K562 (cell line): Measurements from ENCODE around the gene ASB10. TPM values are rescaled to one million over a fixed set of nuclear protein-coding genes. Genes with fewer than 3 reads are reported as not detected.

Experiments
- CCAR2 ChIP-seq: fragments of 200-400 bp; formaldehyde crosslinking; IDR thresholded peaks from 2 replicates; pipeline ENCODE4 v1.6.1; 2017; ENCODE audit warnings: mild to moderate bottlenecking, low read depth, low read length
- DNMT1 ChIP-seq: fragments of 450-650 bp; IDR thresholded peaks from 2 replicates; pipeline ENCODE4 v1.6.1; 2016; ENCODE audit warnings: antibody characterized with exemption, mild to moderate bottlenecking
- MTF1 ChIP-seq: fragments of 250-450 bp; sonication (Bioruptor Pico); IDR thresholded peaks from 2 replicates; pipeline ENCODE4 v1.9.0; 2021; ENCODE audit warnings: moderate library complexity, mild to moderate bottlenecking, inconsistent platforms, borderline replicate concordance
- SMAD3 ChIP-seq: fragments of 450-650 bp; formaldehyde crosslinking; conservative IDR thresholded peaks from 2 replicates; pipeline ENCODE4 v1.4.0; 2020; ENCODE audit warnings: mild to moderate bottlenecking
- SMARCA4 ChIP-seq: fragments of 450-650 bp; IDR thresholded peaks from 2 replicates; pipeline ENCODE4 v1.6.1; 2016
- TAL1 ChIP-seq: fragments of 450-650 bp; IDR thresholded peaks from 2 replicates; pipeline ENCODE4 v1.6.1; 2016; ENCODE audit warnings: mild to moderate bottlenecking
- ZNF324 ChIP-seq: fragments of 250-450 bp; sonication (Bioruptor Pico); IDR thresholded peaks from 2 replicates; pipeline ENCODE4 v1.4.0; 2020; ENCODE audit warnings: mild to moderate bottlenecking
- ZNF583 ChIP-seq: fragments of 250-450 bp; sonication (Bioruptor Pico); IDR thresholded peaks from 2 replicates; pipeline ENCODE4 v1.4.0; 2020
- ZNF717 ChIP-seq: fragments of 250-450 bp; sonication (Bioruptor Pico); IDR thresholded peaks from 2 replicates; pipeline ENCODE4 v1.5.0; 2021
- polyA plus RNA-seq, 8 experiments: library from polyadenylated mRNA; depleted of rRNA in 4 of 8; stranded (reverse) in 5 of 8; unstranded in 3 of 8; fragments of >200 nt; fragmentation: Nextera tagmentation in 2 of 8; fragmentation: Illumina TruSeq in 1 of 8; extraction: Ambion mirVana in 2 of 8; extraction: Trizol in 1 of 8; gene quantifications; 2 replicates each; pipeline versions ENCODE4 v1.2.1 to v1.2.3, GENCODE V29; 2011 to 2014; ENCODE audit warnings: inconsistent platforms in 1 of 8, missing spikeins in 1 of 8
- total RNA-seq, 7 experiments: library from RNA; depleted of rRNA in 6 of 7; stranded (reverse); fragments of >200 nt in 6 of 7; fragmentation: Illumina TruSeq in 2 of 7; extraction: Trizol in 2 of 7; gene quantifications; 2 replicates each; pipeline versions ENCODE4 v1.2.1 to v1.2.3, GENCODE V29; 2011 to 2021; ENCODE audit warnings: low replicate concordance in 1 of 7
- TF ChIP-seq, protein P1 (sequence below), 2 experiments: IDR thresholded peaks; 2 replicates each; pipeline ENCODE4 v1.6.1; 2012; ENCODE audit warnings: improper control_type of control experiment in 2 of 2, low read depth in 2 of 2, low read length in 2 of 2, borderline replicate concordance in 1 of 2
- TF ChIP-seq, protein P2 (sequence below): fragments of 200-600 bp; sonication (generic); IDR thresholded peaks from one replicate; pipeline ENCODE4 v1.6.1; 2012; ENCODE audit warnings: mild to moderate bottlenecking, low read depth, low read length, inconsistent platforms
- TF ChIP-seq, protein P3 (sequence below): sonication (generic); formaldehyde crosslinking; IDR thresholded peaks from 2 replicates; pipeline ENCODE4 v1.8.0; 2022; ENCODE audit warnings: mild to moderate bottlenecking, missing genetic modification reagents, borderline replicate concordance

ASB10 gene
- total and polyA plus RNA-seq, 9 of the 15 experiments (the other 6 are each of a cell fraction or from before 2014, with no cell fraction given): not detected

DNA sequence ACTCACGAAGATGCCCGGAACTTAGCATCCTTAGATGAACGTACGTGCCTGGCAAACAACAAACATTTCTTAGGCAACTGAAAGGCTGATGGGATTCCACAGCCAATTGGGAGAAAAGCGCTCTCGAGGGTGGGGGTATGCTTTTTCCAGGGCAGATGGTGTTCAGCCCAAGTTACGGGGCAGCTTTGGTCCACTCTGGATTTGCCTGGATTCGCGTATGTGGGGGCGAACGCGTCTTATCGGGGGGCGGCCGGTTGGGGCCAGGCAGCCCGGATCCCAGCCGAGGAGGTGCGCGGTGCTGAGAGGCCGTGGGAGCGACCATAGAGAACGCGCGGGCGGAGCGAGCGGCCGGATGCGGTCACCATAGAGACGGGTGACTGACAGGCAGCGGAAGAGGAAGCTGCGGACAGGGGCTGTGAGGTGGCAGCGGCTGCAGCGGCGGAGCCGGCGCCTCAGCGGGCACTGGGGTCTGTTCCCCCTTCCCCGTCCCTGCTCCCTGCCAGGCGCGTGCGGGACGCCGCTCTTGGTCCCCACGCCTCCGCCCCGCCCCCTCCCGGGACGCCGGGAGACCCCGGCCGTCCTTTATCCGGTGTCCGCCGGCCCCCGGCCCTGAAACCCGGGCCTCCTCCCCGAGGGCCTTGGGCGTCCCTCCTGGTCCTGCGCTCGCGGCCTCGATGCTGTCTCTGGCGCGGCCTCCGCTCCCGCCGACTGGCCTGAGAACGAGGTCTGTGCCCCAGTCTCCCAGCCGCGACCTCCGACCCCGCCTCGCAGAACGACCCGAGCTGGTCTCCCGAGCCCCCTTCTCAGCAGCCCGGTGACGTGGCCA, 45.3 kb upstream of the ASB10 start, which contains the start of gene CHPF2 (continued):
- no peak for TF ChIP-seq SMAD3 (CRISPR knock-in tag)
- no peak for TF ChIP-seq DNMT1
- TF ChIP-seq, protein P1, sequence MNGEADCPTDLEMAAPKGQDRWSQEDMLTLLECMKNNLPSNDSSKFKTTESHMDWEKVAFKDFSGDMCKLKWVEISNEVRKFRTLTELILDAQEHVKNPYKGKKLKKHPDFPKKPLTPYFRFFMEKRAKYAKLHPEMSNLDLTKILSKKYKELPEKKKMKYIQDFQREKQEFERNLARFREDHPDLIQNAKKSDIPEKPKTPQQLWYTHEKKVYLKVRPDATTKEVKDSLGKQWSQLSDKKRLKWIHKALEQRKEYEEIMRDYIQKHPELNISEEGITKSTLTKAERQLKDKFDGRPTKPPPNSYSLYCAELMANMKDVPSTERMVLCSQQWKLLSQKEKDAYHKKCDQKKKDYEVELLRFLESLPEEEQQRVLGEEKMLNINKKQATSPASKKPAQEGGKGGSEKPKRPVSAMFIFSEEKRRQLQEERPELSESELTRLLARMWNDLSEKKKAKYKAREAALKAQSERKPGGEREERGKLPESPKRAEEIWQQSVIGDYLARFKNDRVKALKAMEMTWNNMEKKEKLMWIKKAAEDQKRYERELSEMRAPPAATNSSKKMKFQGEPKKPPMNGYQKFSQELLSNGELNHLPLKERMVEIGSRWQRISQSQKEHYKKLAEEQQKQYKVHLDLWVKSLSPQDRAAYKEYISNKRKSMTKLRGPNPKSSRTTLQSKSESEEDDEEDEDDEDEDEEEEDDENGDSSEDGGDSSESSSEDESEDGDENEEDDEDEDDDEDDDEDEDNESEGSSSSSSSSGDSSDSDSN (IDR thresholded peaks at IDR 0.05; ENCODE audit: borderline replicate concordance in 1 of 2, low read depth in 2 of 2, low read length in 2 of 2): peak in 1 of 2 experiments; percentile 54; a peak in 1 of 4 replicates
- TF ChIP-seq CCAR2: no peak
- no peak for TF ChIP-seq MTF1 (CRISPR knock-in tag)
- TF ChIP-seq ZNF324 (CRISPR knock-in tag): no peak
- TF ChIP-seq SMARCA4: no peak
- TF ChIP-seq ZNF717 (CRISPR knock-in tag): no peak
- TF ChIP-seq, protein P2, sequence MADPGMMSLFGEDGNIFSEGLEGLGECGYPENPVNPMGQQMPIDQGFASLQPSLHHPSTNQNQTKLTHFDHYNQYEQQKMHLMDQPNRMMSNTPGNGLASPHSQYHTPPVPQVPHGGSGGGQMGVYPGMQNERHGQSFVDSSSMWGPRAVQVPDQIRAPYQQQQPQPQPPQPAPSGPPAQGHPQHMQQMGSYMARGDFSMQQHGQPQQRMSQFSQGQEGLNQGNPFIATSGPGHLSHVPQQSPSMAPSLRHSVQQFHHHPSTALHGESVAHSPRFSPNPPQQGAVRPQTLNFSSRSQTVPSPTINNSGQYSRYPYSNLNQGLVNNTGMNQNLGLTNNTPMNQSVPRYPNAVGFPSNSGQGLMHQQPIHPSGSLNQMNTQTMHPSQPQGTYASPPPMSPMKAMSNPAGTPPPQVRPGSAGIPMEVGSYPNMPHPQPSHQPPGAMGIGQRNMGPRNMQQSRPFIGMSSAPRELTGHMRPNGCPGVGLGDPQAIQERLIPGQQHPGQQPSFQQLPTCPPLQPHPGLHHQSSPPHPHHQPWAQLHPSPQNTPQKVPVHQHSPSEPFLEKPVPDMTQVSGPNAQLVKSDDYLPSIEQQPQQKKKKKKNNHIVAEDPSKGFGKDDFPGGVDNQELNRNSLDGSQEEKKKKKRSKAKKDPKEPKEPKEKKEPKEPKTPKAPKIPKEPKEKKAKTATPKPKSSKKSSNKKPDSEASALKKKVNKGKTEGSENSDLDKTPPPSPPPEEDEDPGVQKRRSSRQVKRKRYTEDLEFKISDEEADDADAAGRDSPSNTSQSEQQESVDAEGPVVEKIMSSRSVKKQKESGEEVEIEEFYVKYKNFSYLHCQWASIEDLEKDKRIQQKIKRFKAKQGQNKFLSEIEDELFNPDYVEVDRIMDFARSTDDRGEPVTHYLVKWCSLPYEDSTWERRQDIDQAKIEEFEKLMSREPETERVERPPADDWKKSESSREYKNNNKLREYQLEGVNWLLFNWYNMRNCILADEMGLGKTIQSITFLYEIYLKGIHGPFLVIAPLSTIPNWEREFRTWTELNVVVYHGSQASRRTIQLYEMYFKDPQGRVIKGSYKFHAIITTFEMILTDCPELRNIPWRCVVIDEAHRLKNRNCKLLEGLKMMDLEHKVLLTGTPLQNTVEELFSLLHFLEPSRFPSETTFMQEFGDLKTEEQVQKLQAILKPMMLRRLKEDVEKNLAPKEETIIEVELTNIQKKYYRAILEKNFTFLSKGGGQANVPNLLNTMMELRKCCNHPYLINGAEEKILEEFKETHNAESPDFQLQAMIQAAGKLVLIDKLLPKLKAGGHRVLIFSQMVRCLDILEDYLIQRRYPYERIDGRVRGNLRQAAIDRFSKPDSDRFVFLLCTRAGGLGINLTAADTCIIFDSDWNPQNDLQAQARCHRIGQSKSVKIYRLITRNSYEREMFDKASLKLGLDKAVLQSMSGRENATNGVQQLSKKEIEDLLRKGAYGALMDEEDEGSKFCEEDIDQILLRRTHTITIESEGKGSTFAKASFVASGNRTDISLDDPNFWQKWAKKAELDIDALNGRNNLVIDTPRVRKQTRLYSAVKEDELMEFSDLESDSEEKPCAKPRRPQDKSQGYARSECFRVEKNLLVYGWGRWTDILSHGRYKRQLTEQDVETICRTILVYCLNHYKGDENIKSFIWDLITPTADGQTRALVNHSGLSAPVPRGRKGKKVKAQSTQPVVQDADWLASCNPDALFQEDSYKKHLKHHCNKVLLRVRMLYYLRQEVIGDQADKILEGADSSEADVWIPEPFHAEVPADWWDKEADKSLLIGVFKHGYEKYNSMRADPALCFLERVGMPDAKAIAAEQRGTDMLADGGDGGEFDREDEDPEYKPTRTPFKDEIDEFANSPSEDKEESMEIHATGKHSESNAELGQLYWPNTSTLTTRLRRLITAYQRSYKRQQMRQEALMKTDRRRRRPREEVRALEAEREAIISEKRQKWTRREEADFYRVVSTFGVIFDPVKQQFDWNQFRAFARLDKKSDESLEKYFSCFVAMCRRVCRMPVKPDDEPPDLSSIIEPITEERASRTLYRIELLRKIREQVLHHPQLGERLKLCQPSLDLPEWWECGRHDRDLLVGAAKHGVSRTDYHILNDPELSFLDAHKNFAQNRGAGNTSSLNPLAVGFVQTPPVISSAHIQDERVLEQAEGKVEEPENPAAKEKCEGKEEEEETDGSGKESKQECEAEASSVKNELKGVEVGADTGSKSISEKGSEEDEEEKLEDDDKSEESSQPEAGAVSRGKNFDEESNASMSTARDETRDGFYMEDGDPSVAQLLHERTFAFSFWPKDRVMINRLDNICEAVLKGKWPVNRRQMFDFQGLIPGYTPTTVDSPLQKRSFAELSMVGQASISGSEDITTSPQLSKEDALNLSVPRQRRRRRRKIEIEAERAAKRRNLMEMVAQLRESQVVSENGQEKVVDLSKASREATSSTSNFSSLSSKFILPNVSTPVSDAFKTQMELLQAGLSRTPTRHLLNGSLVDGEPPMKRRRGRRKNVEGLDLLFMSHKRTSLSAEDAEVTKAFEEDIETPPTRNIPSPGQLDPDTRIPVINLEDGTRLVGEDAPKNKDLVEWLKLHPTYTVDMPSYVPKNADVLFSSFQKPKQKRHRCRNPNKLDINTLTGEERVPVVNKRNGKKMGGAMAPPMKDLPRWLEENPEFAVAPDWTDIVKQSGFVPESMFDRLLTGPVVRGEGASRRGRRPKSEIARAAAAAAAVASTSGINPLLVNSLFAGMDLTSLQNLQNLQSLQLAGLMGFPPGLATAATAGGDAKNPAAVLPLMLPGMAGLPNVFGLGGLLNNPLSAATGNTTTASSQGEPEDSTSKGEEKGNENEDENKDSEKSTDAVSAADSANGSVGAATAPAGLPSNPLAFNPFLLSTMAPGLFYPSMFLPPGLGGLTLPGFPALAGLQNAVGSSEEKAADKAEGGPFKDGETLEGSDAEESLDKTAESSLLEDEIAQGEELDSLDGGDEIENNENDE: no peak
- TF ChIP-seq, protein P3, sequence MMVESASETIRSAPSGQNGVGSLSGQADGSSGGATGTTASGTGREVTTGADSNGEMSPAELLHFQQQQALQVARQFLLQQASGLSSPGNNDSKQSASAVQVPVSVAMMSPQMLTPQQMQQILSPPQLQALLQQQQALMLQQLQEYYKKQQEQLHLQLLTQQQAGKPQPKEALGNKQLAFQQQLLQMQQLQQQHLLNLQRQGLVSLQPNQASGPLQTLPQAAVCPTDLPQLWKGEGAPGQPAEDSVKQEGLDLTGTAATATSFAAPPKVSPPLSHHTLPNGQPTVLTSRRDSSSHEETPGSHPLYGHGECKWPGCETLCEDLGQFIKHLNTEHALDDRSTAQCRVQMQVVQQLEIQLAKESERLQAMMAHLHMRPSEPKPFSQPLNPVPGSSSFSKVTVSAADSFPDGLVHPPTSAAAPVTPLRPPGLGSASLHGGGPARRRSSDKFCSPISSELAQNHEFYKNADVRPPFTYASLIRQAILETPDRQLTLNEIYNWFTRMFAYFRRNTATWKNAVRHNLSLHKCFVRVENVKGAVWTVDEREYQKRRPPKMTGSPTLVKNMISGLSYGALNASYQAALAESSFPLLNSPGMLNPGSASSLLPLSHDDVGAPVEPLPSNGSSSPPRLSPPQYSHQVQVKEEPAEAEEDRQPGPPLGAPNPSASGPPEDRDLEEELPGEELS (CRISPR knock-in tag): no peak
- TF ChIP-seq TAL1: no peak
- TF ChIP-seq ZNF583 (CRISPR knock-in tag): no peak
